Measurements from ENCODE around the gene HYOU1.
A peak's percentile ranks its signal among the peaks of the same experiment; 100 is the strongest.
"Not testable (repeated sequence)": the region's sequence is repeated elsewhere in the genome, so short reads cannot be mapped to it uniquely, and the experiment has no call there.

The HYOU1 gene

GRCh38 chr11:119017377-119017776 lies 39.6 kb downstream of the HYOU1 start:
- not testable (repeated sequence) for H2BK12ac ChIP-seq (ENCODE audit: low read length); H3K27ac ChIP-seq (replicated peaks; ENCODE audit: low read length); H4K91ac ChIP-seq (ENCODE audit: low read depth, low read length, poor library complexity); H2BK120ac ChIP-seq (ENCODE audit: low read depth, low read length); H3K79me1 ChIP-seq (ENCODE audit: low read depth, low read length); H3K9me3 ChIP-seq (replicated peaks in 1 of 2; ENCODE audit: control insufficient read depth in 2 of 2, insufficient read depth in 1 of 2, low read depth in 1 of 2, low read length in 2 of 2); H3K27me3 ChIP-seq (ENCODE audit: control insufficient read depth in 3 of 3, insufficient read depth in 3 of 3, low read depth in 1 of 3, low read length in 3 of 3); H2AK5ac ChIP-seq (ENCODE audit: low read depth, low read length); H3K4me1 ChIP-seq (ENCODE audit: control insufficient read depth in 2 of 2, insufficient read depth in 1 of 2, low read depth in 1 of 2, low read length in 2 of 2); H2BK5ac ChIP-seq (ENCODE audit: low read length); DNase-seq (ENCODE audit: low spot score); H2BK15ac ChIP-seq (ENCODE audit: low read length); H3K18ac ChIP-seq (ENCODE audit: low read length); H2AFZ ChIP-seq (ENCODE audit: low read length); H3K23ac ChIP-seq (ENCODE audit: low read depth, low read length, poor library complexity); H3K14ac ChIP-seq (ENCODE audit: low read length); H4K8ac ChIP-seq (ENCODE audit: low read depth, low read length); H3K4ac ChIP-seq (ENCODE audit: low read length)
- peak overlapping the region; percentile 80 to 93 for H3K4me3 ChIP-seq (ENCODE audit: low read length in 2 of 2)
- peak overlapping the region; percentile 71 for H3K9ac ChIP-seq (ENCODE audit: low read depth, low read length, poor library complexity)
- H3K36me3 ChIP-seq (replicated peaks in 1 of 2; ENCODE audit: control insufficient read depth in 2 of 2, insufficient read depth in 2 of 2, low read length in 2 of 2): peaks cover 35 to 75% of the 10 kb centered on the region in 2 donors
- no CpG with 5 or more reads among the region's 10 CpGs for WGBS, 2 donors (ENCODE audit: extremely low coverage in 2 of 2, insufficient read length in 2 of 2, insufficient replicate concordance in 1 of 2)
- H3K4me2 ChIP-seq (ENCODE audit: insufficient read depth, low read length, poor library complexity, severe bottlenecking): peak overlapping the region; percentile 75

GRCh38 chr11:119016216-119017009 lies 40.6 kb downstream of the HYOU1 start:
- H2AFZ ChIP-seq (ENCODE audit: low read length): no peak overlapping the region
- no peak overlapping the region for H3K4me2 ChIP-seq (ENCODE audit: insufficient read depth, low read length, poor library complexity, severe bottlenecking)
- no peak overlapping the region for H2BK5ac ChIP-seq (ENCODE audit: low read length)
- peaks cover 7% of the 10 kb centered on the region for H3K79me1 ChIP-seq (ENCODE audit: low read depth, low read length)
- no peak overlapping the region for H4K91ac ChIP-seq (ENCODE audit: low read depth, low read length, poor library complexity)
- H3K27me3 ChIP-seq (ENCODE audit: control insufficient read depth in 3 of 3, insufficient read depth in 3 of 3, low read depth in 1 of 3, low read length in 3 of 3): no peaks in the 10 kb centered on the region
- H3K9me3 ChIP-seq (replicated peaks in 1 of 2; ENCODE audit: control insufficient read depth in 2 of 2, insufficient read depth in 1 of 2, low read depth in 1 of 2, low read length in 2 of 2): peaks cover 0 to 2% of the 10 kb centered on the region in 2 donors
- H4K8ac ChIP-seq (ENCODE audit: low read depth, low read length): no peak overlapping the region
- H3K23ac ChIP-seq (ENCODE audit: low read depth, low read length, poor library complexity): no peak overlapping the region
- peak overlapping the region in 1 of 2 donors; percentile 14 for H3K4me3 ChIP-seq (ENCODE audit: low read length in 2 of 2)
- H3K4me1 ChIP-seq (ENCODE audit: control insufficient read depth in 2 of 2, insufficient read depth in 1 of 2, low read depth in 1 of 2, low read length in 2 of 2): peaks cover 5 to 8% of the 10 kb centered on the region in 2 donors
- H3K9ac ChIP-seq (ENCODE audit: low read depth, low read length, poor library complexity): no peak overlapping the region
- H2BK12ac ChIP-seq (ENCODE audit: low read length): no peak overlapping the region
- no peak overlapping the region for H3K18ac ChIP-seq (ENCODE audit: low read length)
- DNase-seq (ENCODE audit: low spot score): no peak
- no peak overlapping the region for H3K27ac ChIP-seq (replicated peaks; ENCODE audit: low read length)
- no peak overlapping the region for H2AK5ac ChIP-seq (ENCODE audit: low read depth, low read length)
- no peak overlapping the region for H2BK15ac ChIP-seq (ENCODE audit: low read length)
- H3K36me3 ChIP-seq (replicated peaks in 1 of 2; ENCODE audit: control insufficient read depth in 2 of 2, insufficient read depth in 2 of 2, low read length in 2 of 2): peaks cover 32 to 75% of the 10 kb centered on the region in 2 donors
- no peak overlapping the region for H2BK120ac ChIP-seq (ENCODE audit: low read depth, low read length)
- H3K4ac ChIP-seq (ENCODE audit: low read length): no peak overlapping the region
- H3K14ac ChIP-seq (ENCODE audit: low read length): no peak overlapping the region
- WGBS, 2 donors (ENCODE audit: extremely low coverage in 2 of 2, insufficient read length in 2 of 2, insufficient replicate concordance in 1 of 2): no CpG with 5 or more reads among the region's 14 CpGs

GRCh38 chr11:119015054-119015611 lies 41.9 kb downstream of the HYOU1 start:
- no peak overlapping the region for H3K4me3 ChIP-seq (ENCODE audit: low read length in 2 of 2)
- no peak overlapping the region for H3K23ac ChIP-seq (ENCODE audit: low read depth, low read length, poor library complexity)
- H2BK120ac ChIP-seq (ENCODE audit: low read depth, low read length): no peak overlapping the region
- H3K4me1 ChIP-seq (ENCODE audit: control insufficient read depth in 2 of 2, insufficient read depth in 1 of 2, low read depth in 1 of 2, low read length in 2 of 2): peaks cover 5 to 8% of the 10 kb centered on the region in 2 donors
- H3K9me3 ChIP-seq (replicated peaks in 1 of 2; ENCODE audit: control insufficient read depth in 2 of 2, insufficient read depth in 1 of 2, low read depth in 1 of 2, low read length in 2 of 2): peaks cover 0 to 2% of the 10 kb centered on the region in 2 donors
- no peak overlapping the region for H3K14ac ChIP-seq (ENCODE audit: low read length)
- no peak overlapping the region for H3K9ac ChIP-seq (ENCODE audit: low read depth, low read length, poor library complexity)
- no peak overlapping the region for H2BK15ac ChIP-seq (ENCODE audit: low read length)
- no peak overlapping the region for H4K91ac ChIP-seq (ENCODE audit: low read depth, low read length, poor library complexity)
- no peak overlapping the region for H3K4me2 ChIP-seq (ENCODE audit: insufficient read depth, low read length, poor library complexity, severe bottlenecking)
- H3K27me3 ChIP-seq (ENCODE audit: control insufficient read depth in 3 of 3, insufficient read depth in 3 of 3, low read depth in 1 of 3, low read length in 3 of 3): no peaks in the 10 kb centered on the region
- no peak overlapping the region for H2AK5ac ChIP-seq (ENCODE audit: low read depth, low read length)
- no peak for DNase-seq (ENCODE audit: low spot score)
- H4K8ac ChIP-seq (ENCODE audit: low read depth, low read length): no peak overlapping the region
- H3K4ac ChIP-seq (ENCODE audit: low read length): no peak overlapping the region
- no peak overlapping the region for H2BK5ac ChIP-seq (ENCODE audit: low read length)
- H2AFZ ChIP-seq (ENCODE audit: low read length): no peak overlapping the region
- no peak overlapping the region for H3K18ac ChIP-seq (ENCODE audit: low read length)
- WGBS, 2 donors (ENCODE audit: extremely low coverage in 2 of 2, insufficient read length in 2 of 2, insufficient replicate concordance in 1 of 2): no CpG with 5 or more reads among the region's 8 CpGs
- no peak overlapping the region for H2BK12ac ChIP-seq (ENCODE audit: low read length)
- H3K79me1 ChIP-seq (ENCODE audit: low read depth, low read length): peaks cover 7% of the 10 kb centered on the region
- H3K27ac ChIP-seq (replicated peaks; ENCODE audit: low read length): no peak overlapping the region
- H3K36me3 ChIP-seq (replicated peaks in 1 of 2; ENCODE audit: control insufficient read depth in 2 of 2, insufficient read depth in 2 of 2, low read length in 2 of 2): peaks cover 35 to 75% of the 10 kb centered on the region in 2 donors

DNA sequence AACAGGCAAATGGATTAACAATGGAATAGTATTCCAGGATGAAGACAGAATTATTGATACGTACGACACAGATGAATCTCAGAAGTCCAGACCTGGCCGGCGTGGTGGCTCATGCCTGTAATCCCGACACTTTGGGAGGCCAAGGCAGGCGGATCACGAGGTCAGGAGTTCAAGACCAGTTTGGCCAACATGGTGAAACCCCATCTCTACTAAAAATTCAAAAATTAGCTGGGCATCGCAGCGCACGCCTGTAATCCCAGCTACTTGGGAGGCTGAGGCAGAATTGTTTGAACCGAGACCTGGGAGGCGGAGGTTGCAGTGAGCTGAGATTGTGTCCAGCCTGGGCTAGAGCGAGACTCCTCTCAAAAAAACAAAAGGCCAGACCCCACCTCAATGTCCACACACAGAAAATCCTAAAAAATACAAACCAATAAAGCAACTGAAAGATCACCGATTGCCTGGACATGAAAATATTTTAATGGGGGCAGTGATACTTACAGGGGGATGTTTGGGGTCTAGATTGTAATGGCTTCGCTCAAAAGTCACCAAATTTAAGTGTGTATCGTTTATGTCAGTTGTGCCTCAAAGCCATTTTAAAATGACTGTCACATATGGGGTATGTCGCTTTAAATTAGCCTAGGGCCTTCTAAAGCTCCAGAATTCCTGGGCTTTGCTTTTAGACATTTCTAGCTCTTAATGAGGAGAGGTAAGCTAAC lies 42.6 kb downstream of the HYOU1 start:
- peaks cover 5% of the 10 kb centered on the region in 2 donors for H3K4me1 ChIP-seq (ENCODE audit: control insufficient read depth in 2 of 2, insufficient read depth in 1 of 2, low read depth in 1 of 2, low read length in 2 of 2)
- H2BK120ac ChIP-seq (ENCODE audit: low read depth, low read length): no peak overlapping the region
- no peak overlapping the region for H2AFZ ChIP-seq (ENCODE audit: low read length)
- no peak for DNase-seq (ENCODE audit: low spot score)
- no peak overlapping the region for H2AK5ac ChIP-seq (ENCODE audit: low read depth, low read length)
- no peak overlapping the region for H2BK12ac ChIP-seq (ENCODE audit: low read length)
- H3K27ac ChIP-seq (replicated peaks; ENCODE audit: low read length): no peak overlapping the region
- H3K18ac ChIP-seq (ENCODE audit: low read length): no peak overlapping the region
- no CpG with 5 or more reads among the region's 17 CpGs for WGBS, 2 donors (ENCODE audit: extremely low coverage in 2 of 2, insufficient read length in 2 of 2, insufficient replicate concordance in 1 of 2)
- no peak overlapping the region for H4K91ac ChIP-seq (ENCODE audit: low read depth, low read length, poor library complexity)
- no peak overlapping the region for H4K8ac ChIP-seq (ENCODE audit: low read depth, low read length)
- H3K9ac ChIP-seq (ENCODE audit: low read depth, low read length, poor library complexity): no peak overlapping the region
- H3K4ac ChIP-seq (ENCODE audit: low read length): no peak overlapping the region
- H3K27me3 ChIP-seq (ENCODE audit: control insufficient read depth in 3 of 3, insufficient read depth in 3 of 3, low read depth in 1 of 3, low read length in 3 of 3): no peaks in the 10 kb centered on the region
- H3K9me3 ChIP-seq (replicated peaks in 1 of 2; ENCODE audit: control insufficient read depth in 2 of 2, insufficient read depth in 1 of 2, low read depth in 1 of 2, low read length in 2 of 2): no peaks in the 10 kb centered on the region
- H3K14ac ChIP-seq (ENCODE audit: low read length): no peak overlapping the region
- no peak overlapping the region for H3K4me2 ChIP-seq (ENCODE audit: insufficient read depth, low read length, poor library complexity, severe bottlenecking)
- no peak overlapping the region for H3K4me3 ChIP-seq (ENCODE audit: low read length in 2 of 2)
- peaks cover 33 to 78% of the 10 kb centered on the region in 2 donors for H3K36me3 ChIP-seq (replicated peaks in 1 of 2; ENCODE audit: control insufficient read depth in 2 of 2, insufficient read depth in 2 of 2, low read length in 2 of 2)
- H3K79me1 ChIP-seq (ENCODE audit: low read depth, low read length): peaks cover 7% of the 10 kb centered on the region
- H2BK5ac ChIP-seq (ENCODE audit: low read length): no peak overlapping the region
- H3K23ac ChIP-seq (ENCODE audit: low read depth, low read length, poor library complexity): no peak overlapping the region
- H2BK15ac ChIP-seq (ENCODE audit: low read length): no peak overlapping the region

Measured in neuronal stem cell (in vitro differentiated cells).